OCI-LY1 (cell line): Measurements from ENCODE around the gene SIAH1.

Experiments used
- CTCF ChIP-seq: fragments of 200-600 bp; sonication (generic), shearing (Covaris generic); IDR thresholded peaks from 2 replicates; pipeline ENCODE4 v1.5.1; 2017; ENCODE audit warnings: mild to moderate bottlenecking, antibody characterized with exemption, low read length, moderate library complexity, mixed read lengths
- EZH2 ChIP-seq: fragments of 200-600 bp; sonication (generic), shearing (Covaris generic); IDR thresholded peaks from 2 replicates; pipeline ENCODE4 v1.8.0; 2017; ENCODE audit warnings: borderline replicate concordance, mixed run types, mild to moderate bottlenecking, antibody characterized with exemption, low read length, moderate library complexity, mixed read lengths

GRCh38 chr16:48405907-48406306 is 20.7 kb upstream of the SIAH1 start:
- TF ChIP-seq CTCF (no peak), EZH2 (no peak)
